Measurements from ENCODE around the gene NRF1.

- TF ChIP-seq FOSL1 (IDR thresholded peaks at IDR 0.05; ENCODE audit: low read depth): no peak
- TF ChIP-seq CTCF (IDR thresholded peaks at IDR 0.05 in 2 of 3, conservative IDR thresholded peaks at IDR 0.05 in 1 of 3; ENCODE audit: borderline replicate concordance in 1 of 3, insufficient read depth in 1 of 3, low read depth in 2 of 3, low read length in 2 of 3): no peak
- TF ChIP-seq RAD21 (IDR thresholded peaks at IDR 0.05; ENCODE audit: low read depth): no peak
- no peak for TF ChIP-seq POLR2A (IDR thresholded peaks at IDR 0.05; ENCODE audit: borderline replicate concordance, extremely low read depth, insufficient read depth, insufficient read length)
- TF ChIP-seq EGR1 (IDR thresholded peaks at IDR 0.05; ENCODE audit: low read depth): no peak
- no peak for TF ChIP-seq POLR2AphosphoS5 (IDR thresholded peaks at IDR 0.05; ENCODE audit: low read depth, low read length)
- TF ChIP-seq ATF3 (IDR thresholded peaks at IDR 0.05): no peak
Measured at GRCh38 chr7:129769866-129770808, 158.6 kb downstream of the NRF1 start.
